ENCODE data around the gene NCF4. TPM values are rescaled to one million over a fixed set of nuclear protein-coding genes. Genes with fewer than 3 reads are reported as not detected.

The NCF4 gene
- total RNA-seq, 1 donor from 2014 or later: 15.6 TPM

DNA sequence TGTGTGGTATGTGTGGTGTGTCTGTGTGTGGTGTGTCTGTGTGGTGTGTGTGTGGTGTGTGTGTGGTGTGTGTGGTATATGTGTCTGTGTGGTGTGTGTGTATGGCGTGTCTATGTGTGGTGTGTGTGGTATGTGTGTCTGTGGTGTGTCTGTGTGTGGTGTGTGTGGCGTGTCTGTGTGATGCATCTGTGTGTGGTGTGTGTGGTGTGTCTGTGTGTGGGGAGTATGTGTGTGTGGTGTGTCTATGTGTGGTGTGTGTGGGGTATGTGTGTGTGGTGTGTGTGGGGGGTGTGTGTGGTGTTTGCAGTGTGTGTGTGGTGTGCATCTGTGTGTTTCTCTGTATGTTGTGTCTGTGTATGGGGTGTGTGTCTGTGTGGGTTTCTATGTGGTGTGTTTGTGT, 36.2 kb upstream of the NCF4 start:
- Mint-ChIP-seq H3K9me3 (no peaks in the 10 kb centered on the region), H3K4me1 (ENCODE audit: low read depth) (peaks cover 6% of the 10 kb centered on the region), H3K27me3 (ENCODE audit: insufficient read depth) (peaks cover 12% of the 10 kb centered on the region), H3K27ac (no peak overlapping the region), H3K36me3 (ENCODE audit: low read depth) (no peaks in the 10 kb centered on the region), H3K4me3 (no peak overlapping the region)
- intact Hi-C loops (cut with micrococcal nuclease): no loop called here
- no peak for DNase-seq (ENCODE audit: low spot score)

DNA sequence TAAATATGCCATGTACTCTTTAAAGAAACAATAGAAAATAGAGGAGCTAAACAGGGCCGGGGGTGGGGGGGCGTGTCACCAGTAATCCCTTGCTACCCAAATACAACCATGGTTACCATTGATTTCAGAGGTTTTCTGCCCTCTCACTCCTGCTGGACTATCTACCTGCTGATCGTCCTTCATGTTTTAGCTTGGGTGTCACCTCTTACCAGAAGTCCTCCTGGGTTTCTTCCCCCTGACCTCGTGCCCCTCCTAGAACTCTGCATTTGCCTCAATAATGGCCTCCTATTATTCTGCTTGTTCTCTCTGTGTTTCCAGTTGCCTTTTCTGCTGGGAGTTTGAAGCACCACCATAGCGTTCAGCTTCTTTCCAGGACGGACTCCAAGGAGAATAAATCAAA, 34.5 kb upstream of the NCF4 start:
- Mint-ChIP-seq H3K27me3 (ENCODE audit: insufficient read depth) (peaks cover 8% of the 10 kb centered on the region), H3K27ac (no peak overlapping the region), H3K36me3 (ENCODE audit: low read depth) (no peaks in the 10 kb centered on the region), H3K4me3 (no peak overlapping the region), H3K4me1 (ENCODE audit: low read depth) (peaks cover 12% of the 10 kb centered on the region), H3K9me3 (no peaks in the 10 kb centered on the region)
- no peak for DNase-seq (ENCODE audit: low spot score)
- intact Hi-C loops (cut with micrococcal nuclease): no loop called here

DNA sequence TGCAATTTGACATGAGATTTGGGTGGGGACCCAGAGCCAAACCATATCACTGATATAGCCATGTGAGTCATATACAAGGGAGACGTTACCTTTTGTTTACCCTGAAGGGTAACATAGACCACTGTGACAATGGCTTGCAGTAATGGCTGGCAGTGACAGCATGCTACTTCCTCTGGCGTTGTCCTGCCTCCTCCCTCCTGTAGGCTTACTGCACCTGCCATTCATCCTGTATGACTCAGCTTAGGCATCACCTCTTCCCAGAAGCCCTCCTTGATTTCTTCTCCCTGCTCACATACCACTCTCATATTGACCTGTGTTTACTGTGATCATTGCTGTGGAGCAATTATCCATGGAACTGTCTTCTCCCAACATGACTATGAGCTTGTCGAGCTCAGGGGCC, 32.0 kb upstream of the NCF4 start:
- Mint-ChIP-seq H3K4me1 (ENCODE audit: low read depth) (peaks cover 12% of the 10 kb centered on the region), H3K36me3 (ENCODE audit: low read depth) (no peaks in the 10 kb centered on the region), H3K27ac (no peak overlapping the region), H3K27me3 (ENCODE audit: insufficient read depth) (peaks cover 8% of the 10 kb centered on the region), H3K9me3 (no peaks in the 10 kb centered on the region), H3K4me3 (no peak overlapping the region)
- DNase-seq (ENCODE audit: low spot score): no peak
- intact Hi-C loops (cut with micrococcal nuclease): no loop called here

DNA sequence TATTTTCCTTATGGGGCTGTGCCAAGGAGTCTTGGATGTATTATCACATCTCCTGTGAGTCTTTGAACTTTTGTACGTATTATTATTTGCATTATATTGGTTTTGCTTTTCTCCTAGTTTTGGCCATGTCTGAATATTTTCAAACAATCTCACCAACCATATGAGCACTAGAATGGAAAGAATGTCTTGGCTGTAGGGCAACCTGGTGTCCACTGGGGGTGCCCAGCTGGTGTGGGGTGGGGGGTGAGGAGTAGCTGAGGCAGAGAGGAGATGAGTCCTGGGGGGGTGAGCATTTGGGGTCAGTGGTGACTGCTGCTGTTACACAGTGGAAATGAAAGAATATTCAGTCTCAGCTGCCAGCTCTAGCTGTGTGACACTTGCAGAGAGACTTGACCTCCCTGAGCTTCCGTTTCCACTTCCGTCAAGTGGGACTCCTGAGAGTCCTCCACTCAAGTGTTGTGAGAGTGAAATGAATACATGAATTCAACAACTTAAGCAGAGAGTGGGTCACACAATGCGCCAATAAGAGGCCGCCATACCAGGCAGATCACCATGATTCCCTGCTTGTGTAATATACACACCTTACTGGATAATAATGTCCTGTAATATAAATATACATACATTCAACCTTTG, 31.3 kb upstream of the NCF4 start:
- H3K27me3 Mint-ChIP-seq (ENCODE audit: insufficient read depth): peaks cover 10% of the 10 kb centered on the region
- H3K36me3 Mint-ChIP-seq (ENCODE audit: low read depth): no peaks in the 10 kb centered on the region
- peaks cover 12% of the 10 kb centered on the region for H3K4me1 Mint-ChIP-seq (ENCODE audit: low read depth)
- no peak overlapping the region for H3K27ac Mint-ChIP-seq
- H3K9me3 Mint-ChIP-seq: no peaks in the 10 kb centered on the region
- DNase-seq (ENCODE audit: low spot score): no peak
- no peak overlapping the region for H3K4me3 Mint-ChIP-seq
- intact Hi-C loops (cut with micrococcal nuclease): no loop called here

DNA sequence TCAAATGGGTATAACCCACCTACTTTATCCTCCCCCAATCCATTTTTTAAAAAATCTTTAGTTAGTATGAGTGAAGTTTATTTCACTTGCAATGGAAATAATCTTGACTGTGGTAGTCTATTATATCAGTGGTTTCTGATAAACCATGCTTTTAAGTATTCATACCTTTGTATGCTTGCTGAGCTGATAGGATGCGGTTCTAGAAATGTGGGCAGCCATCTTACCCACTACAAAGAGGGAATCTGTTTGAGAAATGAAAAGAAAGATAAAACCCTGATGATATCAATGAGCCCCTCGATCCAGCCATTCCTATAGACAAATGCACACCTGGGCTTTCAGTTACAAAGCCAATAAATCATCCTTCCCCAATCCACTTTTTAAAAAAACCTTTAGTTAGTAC, 30.2 kb upstream of the NCF4 start:
- H3K9me3 Mint-ChIP-seq: no peaks in the 10 kb centered on the region
- peaks cover 10% of the 10 kb centered on the region for H3K27me3 Mint-ChIP-seq (ENCODE audit: insufficient read depth)
- no peak overlapping the region for H3K4me3 Mint-ChIP-seq
- intact Hi-C loops (cut with micrococcal nuclease): no loop called here
- H3K36me3 Mint-ChIP-seq (ENCODE audit: low read depth): no peaks in the 10 kb centered on the region
- no peak for DNase-seq (ENCODE audit: low spot score)
- H3K27ac Mint-ChIP-seq: no peak overlapping the region
- peaks cover 12% of the 10 kb centered on the region for H3K4me1 Mint-ChIP-seq (ENCODE audit: low read depth)

- intact Hi-C loops (cut with micrococcal nuclease): no loop called here
- Mint-ChIP-seq H3K4me1 (ENCODE audit: low read depth) (peaks cover 12% of the 10 kb centered on the region), H3K27me3 (ENCODE audit: insufficient read depth) (peaks cover 10% of the 10 kb centered on the region), H3K9me3 (no peaks in the 10 kb centered on the region), H3K4me3 (no peak overlapping the region), H3K27ac (no peak overlapping the region), H3K36me3 (ENCODE audit: low read depth) (no peaks in the 10 kb centered on the region)
- DNase-seq (ENCODE audit: low spot score): no peak
Measured at GRCh38 chr22:36831206-36831605, 29.6 kb upstream of the NCF4 start.

DNA sequence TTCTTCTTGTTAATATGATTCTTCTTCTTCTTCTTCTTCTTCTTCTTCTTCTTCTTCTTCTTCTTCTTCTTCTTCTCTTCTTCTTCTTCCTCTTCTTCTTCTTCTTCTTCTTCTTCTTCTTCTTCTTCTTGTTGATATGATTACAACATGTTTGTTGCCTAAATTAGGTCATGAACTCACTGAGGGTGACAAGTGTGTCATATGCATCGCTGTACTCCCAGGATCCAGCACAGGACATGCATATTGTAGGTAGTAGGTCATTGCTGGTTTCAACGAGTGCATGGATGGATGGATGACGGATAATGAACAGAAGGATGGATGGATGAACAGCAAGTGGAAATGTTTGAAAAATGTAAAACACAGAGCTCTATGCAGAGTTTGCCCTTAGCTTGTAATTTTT, 29.1 kb upstream of the NCF4 start:
- H3K27ac Mint-ChIP-seq: no peak overlapping the region
- H3K36me3 Mint-ChIP-seq (ENCODE audit: low read depth): no peaks in the 10 kb centered on the region
- H3K4me3 Mint-ChIP-seq: no peak overlapping the region
- peaks cover 12% of the 10 kb centered on the region for H3K4me1 Mint-ChIP-seq (ENCODE audit: low read depth)
- intact Hi-C loops (cut with micrococcal nuclease): no loop called here
- DNase-seq (ENCODE audit: low spot score): no peak
- no peaks in the 10 kb centered on the region for H3K9me3 Mint-ChIP-seq
- peaks cover 8% of the 10 kb centered on the region for H3K27me3 Mint-ChIP-seq (ENCODE audit: insufficient read depth)

- Mint-ChIP-seq H3K27me3 (ENCODE audit: insufficient read depth) (peaks cover 10% of the 10 kb centered on the region), H3K9me3 (peaks cover 9% of the 10 kb centered on the region), H3K36me3 (ENCODE audit: low read depth) (peaks cover 2% of the 10 kb centered on the region), H3K4me3 (no peak overlapping the region), H3K4me1 (ENCODE audit: low read depth) (peaks cover 12% of the 10 kb centered on the region), H3K27ac (no peak overlapping the region)
- no peak for DNase-seq (ENCODE audit: low spot score)
- intact Hi-C loops (cut with micrococcal nuclease): no loop called here
Measured at GRCh38 chr22:36833073-36833472, 27.7 kb upstream of the NCF4 start.

GRCh38 chr22:36835903-36836302, 24.9 kb upstream of the NCF4 start:
- DNase-seq (ENCODE audit: low spot score): no peak
- Mint-ChIP-seq H3K36me3 (ENCODE audit: low read depth) (peaks cover 2% of the 10 kb centered on the region), H3K27me3 (ENCODE audit: insufficient read depth) (peaks cover 6% of the 10 kb centered on the region), H3K4me1 (ENCODE audit: low read depth) (peaks cover 13% of the 10 kb centered on the region), H3K27ac (no peak overlapping the region), H3K4me3 (no peak overlapping the region), H3K9me3 (peaks cover 11% of the 10 kb centered on the region)
- intact Hi-C loops (cut with micrococcal nuclease): no loop called here

- Mint-ChIP-seq H3K27me3 (ENCODE audit: insufficient read depth) (peaks cover 6% of the 10 kb centered on the region), H3K36me3 (ENCODE audit: low read depth) (peaks cover 2% of the 10 kb centered on the region), H3K27ac (no peak overlapping the region), H3K9me3 (peaks cover 11% of the 10 kb centered on the region), H3K4me1 (ENCODE audit: low read depth) (peaks cover 13% of the 10 kb centered on the region), H3K4me3 (no peak overlapping the region)
- no peak for DNase-seq (ENCODE audit: low spot score)
- intact Hi-C loops (cut with micrococcal nuclease): no loop called here
Measured at GRCh38 chr22:36838119-36839030, 22.4 kb upstream of the NCF4 start.

- Mint-ChIP-seq H3K27ac (no peak overlapping the region), H3K4me1 (ENCODE audit: low read depth) (peaks cover 13% of the 10 kb centered on the region), H3K4me3 (no peak overlapping the region), H3K9me3 (peaks cover 11% of the 10 kb centered on the region), H3K27me3 (ENCODE audit: insufficient read depth) (peaks cover 6% of the 10 kb centered on the region), H3K36me3 (ENCODE audit: low read depth) (peaks cover 2% of the 10 kb centered on the region)
- DNase-seq (ENCODE audit: low spot score): no peak
- intact Hi-C loops (cut with micrococcal nuclease): no loop called here
Measured at GRCh38 chr22:36839356-36840073, 21.3 kb upstream of the NCF4 start.

DNA sequence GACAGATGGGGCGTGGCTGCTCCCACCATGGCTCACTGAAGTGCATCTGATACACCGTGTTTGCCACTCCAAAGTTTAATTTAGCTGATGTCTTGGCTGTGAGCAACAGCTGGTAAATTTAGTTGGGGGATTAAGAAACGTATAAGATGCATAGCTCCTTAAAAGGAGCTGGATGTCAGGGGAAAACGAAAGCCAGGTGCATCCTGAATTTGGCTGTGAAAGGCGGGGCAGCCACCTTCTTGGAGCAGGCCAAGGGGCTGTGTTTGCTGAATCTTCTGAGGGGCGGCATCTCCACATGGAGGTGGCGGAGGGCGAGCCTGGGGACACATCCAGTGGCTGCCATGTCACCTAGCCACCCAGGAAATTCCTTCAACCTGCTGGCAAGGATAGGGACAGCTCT, 20.7 kb upstream of the NCF4 start:
- no peak overlapping the region for H3K4me3 Mint-ChIP-seq
- intact Hi-C loops (cut with micrococcal nuclease): no loop called here
- peaks cover 2% of the 10 kb centered on the region for H3K36me3 Mint-ChIP-seq (ENCODE audit: low read depth)
- peaks cover 9% of the 10 kb centered on the region for H3K27me3 Mint-ChIP-seq (ENCODE audit: insufficient read depth)
- peaks cover 13% of the 10 kb centered on the region for H3K4me1 Mint-ChIP-seq (ENCODE audit: low read depth)
- H3K9me3 Mint-ChIP-seq: peaks cover 11% of the 10 kb centered on the region
- H3K27ac Mint-ChIP-seq: no peak overlapping the region
- DNase-seq (ENCODE audit: low spot score): no peak

DNA sequence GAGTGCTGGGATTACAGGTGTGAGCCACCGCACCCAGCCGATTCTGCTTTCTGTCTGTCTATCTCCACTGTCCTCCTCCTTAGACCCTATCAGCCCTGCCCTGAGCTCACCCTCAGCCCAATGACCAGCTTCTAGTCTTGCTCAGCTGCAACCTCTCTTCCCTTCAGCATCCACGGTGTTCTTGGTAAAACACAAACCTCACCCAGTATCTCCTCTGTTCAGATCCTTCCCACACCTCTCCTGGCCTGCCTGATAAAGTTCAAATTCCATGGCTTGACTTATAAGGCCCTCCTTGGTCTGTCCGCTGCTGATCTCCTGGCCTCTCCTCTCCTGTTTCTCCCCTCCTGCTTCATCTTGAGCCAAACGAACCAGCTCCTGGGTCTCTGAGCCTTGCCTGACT, 14.5 kb upstream of the NCF4 start:
- Mint-ChIP-seq H3K27ac (no peak overlapping the region), H3K9me3 (no peaks in the 10 kb centered on the region), H3K27me3 (ENCODE audit: insufficient read depth) (peaks cover 20% of the 10 kb centered on the region), H3K4me1 (ENCODE audit: low read depth) (no peaks in the 10 kb centered on the region), H3K4me3 (no peak overlapping the region), H3K36me3 (ENCODE audit: low read depth) (no peaks in the 10 kb centered on the region)
- no peak for DNase-seq (ENCODE audit: low spot score)
- intact Hi-C loops (cut with micrococcal nuclease): no loop called here
